H7 (cell line): Measurements from ENCODE around the gene GJC1. TPM values are rescaled to one million over a fixed set of nuclear protein-coding genes. Genes with fewer than 3 reads are reported as not detected.
"Not testable (repeated sequence)": the region's sequence is repeated elsewhere in the genome, so short reads cannot be mapped to it uniquely, and the experiment has no call there.

ENCODE experiments used
- DNase-seq: peaks from one replicate; pipeline ENCODE4 v3.0.0; 2012
- H3K27me3 ChIP-seq: 2 replicates; pipeline ENCODE4 v1.6.0; 2011; ENCODE audit warnings: mild to moderate bottlenecking, low read length; ENCODE audit not compliant: control insufficient read depth, insufficient read depth
- H3K36me3 ChIP-seq: replicated peaks from 2 replicates; pipeline ENCODE4 v1.5.1; 2011; ENCODE audit warnings: low read length; ENCODE audit not compliant: control insufficient read depth, insufficient read depth
- H3K4me3 ChIP-seq: 2 replicates; pipeline ENCODE4 v1.5.1; 2011; ENCODE audit warnings: low read depth, mild to moderate bottlenecking, control low read depth, low read length, moderate library complexity; ENCODE audit not compliant: insufficient read depth
- total RNA-seq: library from RNA; depleted of rRNA; stranded (reverse); fragments of >200 nt; shearing (Covaris generic); gene quantifications from 2 replicates; pipeline ENCODE4 v1.2.3, GENCODE V29; 2014; rRNA removed

GJC1 gene
- total RNA-seq, 1 experiment from 2014 or later = 23.1 TPM

DNA sequence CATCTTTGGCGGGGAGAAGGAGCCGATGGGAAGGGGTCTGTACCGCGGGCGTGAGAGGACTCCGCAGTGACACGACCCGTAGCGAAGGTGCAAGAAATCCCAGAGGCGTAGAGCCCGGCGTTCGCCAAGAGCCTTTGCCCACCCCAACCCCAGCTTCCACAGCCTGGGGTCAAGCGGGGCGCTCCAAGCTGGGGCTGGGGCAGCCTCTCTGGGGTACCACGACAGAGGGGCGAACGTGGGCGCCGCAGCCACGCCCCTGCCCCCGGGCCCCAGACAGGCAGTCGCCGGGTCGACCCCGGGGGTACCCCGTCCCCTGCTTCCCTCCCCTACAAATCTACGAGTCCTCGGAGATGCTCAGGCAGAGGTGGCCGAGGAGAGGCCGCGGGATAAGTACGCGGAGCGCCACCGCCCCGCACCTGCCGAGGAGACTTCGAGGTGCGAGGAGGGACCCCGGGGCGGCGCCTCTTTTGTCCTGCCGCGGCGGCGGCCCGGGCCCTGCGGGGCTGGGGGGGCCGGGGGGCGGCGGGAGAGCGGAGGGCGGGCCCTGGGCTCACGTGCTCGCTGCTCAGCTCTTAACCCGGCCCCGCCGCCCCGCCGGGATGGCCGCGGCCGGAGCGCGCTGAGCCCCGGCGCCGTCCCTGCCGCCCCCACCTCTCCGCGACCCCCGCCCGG, 71.5 kb downstream of the GJC1 start, which contains the start of gene ADAM11:
Gene ADAM11 (plus strand): TSS at position 575 of the 672 bp plus-strand sequence. CDS start 212 bp downstream, outside the sequence.
- DNase-seq = peak; percentile 96
- peaks cover 37% of the 10 kb centered on the region for H3K27me3 ChIP-seq

GRCh38 chr17:44757918-44758413, 72.1 kb downstream of the GJC1 start:
- H3K36me3 ChIP-seq = no peaks in the 10 kb centered on the region
- peaks cover 37% of the 10 kb centered on the region for H3K27me3 ChIP-seq
- peak overlapping the region; percentile 35; the same call in 1 of the 2 replicates for H3K4me3 ChIP-seq
- DNase-seq = no peak

More for the DNA sequence above, 71.5 kb downstream of the GJC1 start, which contains the start of gene ADAM11:
- Histone ChIP-seq H3K4me3 (peak within 1 kb of the TSS; percentile 35), H3K36me3 (no peaks in the 10 kb centered on the region)

- peak; percentile 52 for DNase-seq
- Histone ChIP-seq H3K36me3 (no peaks in the 10 kb centered on the region), H3K27me3 (peaks cover 37% of the 10 kb centered on the region), H3K4me3 (no peak overlapping the region)
Measured at GRCh38 chr17:44757045-44757917, 72.8 kb downstream of the GJC1 start.

- not testable (repeated sequence) for DNase-seq, H3K36me3 ChIP-seq, H3K4me3 ChIP-seq
- H3K27me3 ChIP-seq = peaks cover 32% of the 10 kb centered on the region
Measured at GRCh38 chr17:44755180-44755579, 74.9 kb downstream of the GJC1 start.

DNA sequence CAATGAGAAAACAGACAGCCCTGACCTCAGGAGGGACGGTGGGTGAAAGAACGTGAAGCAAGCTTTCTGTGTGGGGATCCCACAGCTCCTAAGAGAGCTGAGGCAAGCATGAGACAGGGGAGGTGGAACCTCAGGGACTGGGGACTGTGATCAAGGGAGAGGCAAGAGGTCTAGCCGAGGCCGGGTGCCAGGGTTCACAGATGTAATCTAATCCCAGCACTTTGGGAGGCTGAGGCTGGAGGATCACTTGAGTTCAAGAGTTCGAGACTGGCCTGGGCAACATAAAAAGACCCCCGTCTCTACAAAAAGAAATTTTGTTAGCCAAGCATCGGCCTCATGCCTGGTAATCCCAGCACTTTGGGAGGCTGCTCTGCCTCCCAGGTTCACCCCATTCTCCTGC, 75.8 kb downstream of the GJC1 start:
- no peak overlapping the region for H3K4me3 ChIP-seq
- H3K36me3 ChIP-seq = no peaks in the 10 kb centered on the region; the same call in 1 of the 2 replicates
- peaks cover 23% of the 10 kb centered on the region for H3K27me3 ChIP-seq
- peak; percentile 40 for DNase-seq

- peaks cover 15% of the 10 kb centered on the region for H3K27me3 ChIP-seq
- H3K36me3 ChIP-seq = peaks cover 3% of the 10 kb centered on the region
- H3K4me3 ChIP-seq = no peak overlapping the region
- DNase-seq = peak; percentile 35
Measured at GRCh38 chr17:44752953-44753861, 76.9 kb downstream of the GJC1 start.

- peak; percentile 26 for DNase-seq
- H3K36me3 ChIP-seq = peaks cover 15% of the 10 kb centered on the region
- no peak overlapping the region for H3K4me3 ChIP-seq
- peaks cover under 1% of the 10 kb centered on the region; the same call in 1 of the 2 replicates for H3K27me3 ChIP-seq
Measured at GRCh38 chr17:44751806-44752205, 78.3 kb downstream of the GJC1 start.

- Histone ChIP-seq H3K36me3 (peaks cover 17% of the 10 kb centered on the region), H3K27me3 (no peaks in the 10 kb centered on the region), H3K4me3 (no peak overlapping the region)
- DNase-seq = no peak
Measured at GRCh38 chr17:44751331-44751730, 78.8 kb downstream of the GJC1 start.

- Histone ChIP-seq H3K36me3 (peaks cover 19% of the 10 kb centered on the region), H3K27me3 (no peaks in the 10 kb centered on the region), H3K4me3 (no peak overlapping the region)
- no peak for DNase-seq
Measured at GRCh38 chr17:44749980-44750318, 80.1 kb downstream of the GJC1 start.

- peak; percentile 64 for DNase-seq
- no peak overlapping the region for H3K4me3 ChIP-seq
- H3K36me3 ChIP-seq = peaks cover 19% of the 10 kb centered on the region
- no peaks in the 10 kb centered on the region for H3K27me3 ChIP-seq
Measured at GRCh38 chr17:44749076-44749979, 80.8 kb downstream of the GJC1 start.

Other genes with a start within 250 kb of the GJC1 start
- gene MEIOC, start 173.8 kb downstream of the GJC1 start, total RNA-seq = 1.9 and 6.7 TPM in 2 replicates
- gene CCDC43, start 140.5 kb downstream of the GJC1 start, total RNA-seq = 38.8 and 46.3 TPM in 2 replicates
- gene DBF4B, start 121.6 kb downstream of the GJC1 start, total RNA-seq = 21.0 and 30.4 TPM in 2 replicates
- gene ADAM11, start 71.3 kb downstream of the GJC1 start, total RNA-seq = 0.45 and 1.2 TPM in 2 replicates
- not detected in 2 replicates for gene HIGD1B, start 17.6 kb upstream of the GJC1 start, total RNA-seq
- 122 and 137 TPM in 2 replicates for gene EFTUD2, start 69.2 kb upstream of the GJC1 start, total RNA-seq
- 0.10 and 0.85 TPM in 2 replicates for gene GFAP, start 85.2 kb upstream of the GJC1 start, total RNA-seq
- gene KIF18B, start 117.5 kb upstream of the GJC1 start, total RNA-seq = 17.9 and 20.4 TPM in 2 replicates
- 12.7 and 17.3 TPM in 2 replicates for gene C1QL1, start 138.0 kb upstream of the GJC1 start, total RNA-seq
- 70.7 and 71.5 TPM in 2 replicates for gene DCAKD, start 221.3 kb upstream of the GJC1 start, total RNA-seq
- gene NMT1, start 231.0 kb upstream of the GJC1 start, total RNA-seq = 111 and 115 TPM in 2 replicates